ENCODE results near the gene QSOX2. TPM values are rescaled to one million over a fixed set of nuclear protein-coding genes. Genes with fewer than 3 reads are reported as not detected.

The QSOX2 gene, protein sequence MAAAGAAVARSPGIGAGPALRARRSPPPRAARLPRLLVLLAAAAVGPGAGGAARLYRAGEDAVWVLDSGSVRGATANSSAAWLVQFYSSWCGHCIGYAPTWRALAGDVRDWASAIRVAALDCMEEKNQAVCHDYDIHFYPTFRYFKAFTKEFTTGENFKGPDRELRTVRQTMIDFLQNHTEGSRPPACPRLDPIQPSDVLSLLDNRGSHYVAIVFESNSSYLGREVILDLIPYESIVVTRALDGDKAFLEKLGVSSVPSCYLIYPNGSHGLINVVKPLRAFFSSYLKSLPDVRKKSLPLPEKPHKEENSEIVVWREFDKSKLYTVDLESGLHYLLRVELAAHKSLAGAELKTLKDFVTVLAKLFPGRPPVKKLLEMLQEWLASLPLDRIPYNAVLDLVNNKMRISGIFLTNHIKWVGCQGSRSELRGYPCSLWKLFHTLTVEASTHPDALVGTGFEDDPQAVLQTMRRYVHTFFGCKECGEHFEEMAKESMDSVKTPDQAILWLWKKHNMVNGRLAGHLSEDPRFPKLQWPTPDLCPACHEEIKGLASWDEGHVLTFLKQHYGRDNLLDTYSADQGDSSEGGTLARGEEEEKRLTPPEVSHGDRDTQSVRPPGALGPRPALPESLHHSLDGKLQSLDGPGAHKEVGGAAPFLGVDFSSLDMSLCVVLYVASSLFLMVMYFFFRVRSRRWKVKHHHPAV
- total RNA-seq (ENCODE audit: unreplicated experiment): 21.2 TPM
- long read RNA-seq, partial matches to known transcripts: 0 of 1 reads
- long read RNA-seq, other reads (novel, unspliced or antisense): 1 of 1 reads

- peak; percentile 85 for DNase-seq
- TF ChIP-seq, protein P1, sequence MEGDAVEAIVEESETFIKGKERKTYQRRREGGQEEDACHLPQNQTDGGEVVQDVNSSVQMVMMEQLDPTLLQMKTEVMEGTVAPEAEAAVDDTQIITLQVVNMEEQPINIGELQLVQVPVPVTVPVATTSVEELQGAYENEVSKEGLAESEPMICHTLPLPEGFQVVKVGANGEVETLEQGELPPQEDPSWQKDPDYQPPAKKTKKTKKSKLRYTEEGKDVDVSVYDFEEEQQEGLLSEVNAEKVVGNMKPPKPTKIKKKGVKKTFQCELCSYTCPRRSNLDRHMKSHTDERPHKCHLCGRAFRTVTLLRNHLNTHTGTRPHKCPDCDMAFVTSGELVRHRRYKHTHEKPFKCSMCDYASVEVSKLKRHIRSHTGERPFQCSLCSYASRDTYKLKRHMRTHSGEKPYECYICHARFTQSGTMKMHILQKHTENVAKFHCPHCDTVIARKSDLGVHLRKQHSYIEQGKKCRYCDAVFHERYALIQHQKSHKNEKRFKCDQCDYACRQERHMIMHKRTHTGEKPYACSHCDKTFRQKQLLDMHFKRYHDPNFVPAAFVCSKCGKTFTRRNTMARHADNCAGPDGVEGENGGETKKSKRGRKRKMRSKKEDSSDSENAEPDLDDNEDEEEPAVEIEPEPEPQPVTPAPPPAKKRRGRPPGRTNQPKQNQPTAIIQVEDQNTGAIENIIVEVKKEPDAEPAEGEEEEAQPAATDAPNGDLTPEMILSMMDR (IDR thresholded peaks at IDR 0.05; ENCODE audit: partially characterized antibody, unreplicated experiment): no peak
- peak within 1 kb of the TSS; percentile 95 for H3K4me3 Mint-ChIP-seq (ENCODE audit: unreplicated experiment)
- peaks cover 11% of the 10 kb centered on the region for H3K27me3 Mint-ChIP-seq (ENCODE audit: unreplicated experiment)
- H3K27ac Mint-ChIP-seq (ENCODE audit: unreplicated experiment): peak within 1 kb of the TSS; percentile 85
- H3K4me1 Mint-ChIP-seq (ENCODE audit: low read depth, unreplicated experiment): peaks cover 45% of the 10 kb centered on the region
- no peaks in the 10 kb centered on the region for H3K36me3 Mint-ChIP-seq (ENCODE audit: unreplicated experiment)
- H3K9me3 Mint-ChIP-seq (ENCODE audit: unreplicated experiment): peaks cover 7% of the 10 kb centered on the region
Observed at GRCh38 chr9:136245219-136246150, at the start of gene QSOX2. TSS of gene QSOX2 (minus strand) at chr9:136245812. CDS start at chr9:136245803, 9 bp downstream.

DNA sequence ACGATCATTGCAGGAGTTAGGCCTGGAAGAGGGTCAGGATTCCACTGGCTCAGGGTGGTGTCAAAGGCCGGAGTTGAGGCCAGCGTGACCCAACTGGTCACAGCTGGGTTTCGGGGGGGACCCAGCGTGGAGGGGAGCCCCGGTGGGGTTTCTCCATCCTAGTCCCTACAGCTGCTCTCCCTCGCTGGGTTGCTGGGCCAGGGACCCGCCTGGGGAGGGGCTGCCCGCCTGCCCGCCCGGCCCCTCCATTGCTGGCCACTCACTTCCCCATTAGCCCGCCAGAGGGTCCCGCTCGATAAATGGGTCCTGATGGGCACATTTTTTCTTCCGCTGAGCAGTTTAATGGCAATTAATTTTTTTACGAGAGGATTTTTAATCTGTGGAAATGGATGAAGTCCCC, 49.4 kb upstream of the QSOX2 start:
- H3K36me3 Mint-ChIP-seq (ENCODE audit: unreplicated experiment): no peaks in the 10 kb centered on the region
- no peak overlapping the region for H3K4me3 Mint-ChIP-seq (ENCODE audit: unreplicated experiment)
- no peaks in the 10 kb centered on the region for H3K9me3 Mint-ChIP-seq (ENCODE audit: unreplicated experiment)
- H3K27ac Mint-ChIP-seq (ENCODE audit: unreplicated experiment): no peak overlapping the region
- no peak for DNase-seq
- H3K4me1 Mint-ChIP-seq (ENCODE audit: low read depth, unreplicated experiment): no peaks in the 10 kb centered on the region
- peaks cover 4% of the 10 kb centered on the region for H3K27me3 Mint-ChIP-seq (ENCODE audit: unreplicated experiment)
- TF ChIP-seq, protein P1 (IDR thresholded peaks at IDR 0.05; ENCODE audit: partially characterized antibody, unreplicated experiment): no peak

DNA sequence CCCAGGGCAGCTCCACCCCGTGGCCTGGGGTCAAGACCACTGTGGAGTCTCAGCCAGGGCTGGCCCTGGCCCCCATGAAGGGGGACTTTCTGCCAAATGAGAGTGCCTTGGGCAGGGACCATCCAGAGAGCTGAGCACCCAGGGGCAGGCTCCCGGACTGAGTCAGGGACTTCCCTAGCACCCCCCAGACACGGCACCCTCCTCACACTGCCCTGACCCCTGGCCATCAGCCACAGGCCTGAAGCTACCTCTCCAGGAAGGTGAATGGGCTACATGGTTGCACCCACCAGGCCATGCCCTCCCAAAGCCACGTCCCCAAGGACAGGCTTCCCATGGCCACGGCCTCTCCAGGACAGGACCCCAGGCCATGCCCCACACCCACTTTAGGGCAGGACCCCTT, 48.8 kb upstream of the QSOX2 start:
- Mint-ChIP-seq H3K4me3 (ENCODE audit: unreplicated experiment) (no peak overlapping the region), H3K27me3 (ENCODE audit: unreplicated experiment) (peaks cover 4% of the 10 kb centered on the region), H3K36me3 (ENCODE audit: unreplicated experiment) (no peaks in the 10 kb centered on the region), H3K4me1 (ENCODE audit: low read depth, unreplicated experiment) (no peaks in the 10 kb centered on the region), H3K27ac (ENCODE audit: unreplicated experiment) (no peak overlapping the region), H3K9me3 (ENCODE audit: unreplicated experiment) (no peaks in the 10 kb centered on the region)
- DNase-seq: no peak
- TF ChIP-seq, protein P1 (IDR thresholded peaks at IDR 0.05; ENCODE audit: partially characterized antibody, unreplicated experiment): no peak

DNA sequence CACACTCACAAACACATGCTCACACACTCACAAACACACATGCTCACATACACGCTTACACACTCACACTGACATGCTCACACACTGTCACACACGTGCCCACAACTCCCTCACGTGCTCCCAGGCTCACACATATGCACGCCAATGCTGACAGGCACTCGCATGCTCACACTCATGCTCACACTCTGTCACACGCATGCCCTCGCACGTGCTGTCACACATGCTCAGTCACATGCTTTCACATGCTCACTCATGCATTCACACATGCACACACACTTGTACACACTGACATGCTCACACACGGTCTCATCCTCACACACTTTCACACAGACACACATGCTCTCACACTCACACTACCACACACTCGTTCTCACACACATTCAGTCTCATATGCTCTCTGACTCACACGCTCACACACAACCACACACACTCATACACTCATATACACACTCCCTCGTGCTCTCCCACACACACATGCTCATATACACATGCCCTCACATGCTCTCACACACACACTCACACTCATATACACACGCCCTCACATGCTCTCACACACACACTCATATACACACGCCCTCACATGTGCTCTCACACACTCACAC, 48.0 kb upstream of the QSOX2 start:
- Mint-ChIP-seq H3K27ac (ENCODE audit: unreplicated experiment) (no peak overlapping the region), H3K36me3 (ENCODE audit: unreplicated experiment) (no peaks in the 10 kb centered on the region), H3K4me3 (ENCODE audit: unreplicated experiment) (no peak overlapping the region), H3K4me1 (ENCODE audit: low read depth, unreplicated experiment) (no peaks in the 10 kb centered on the region), H3K9me3 (ENCODE audit: unreplicated experiment) (no peaks in the 10 kb centered on the region), H3K27me3 (ENCODE audit: unreplicated experiment) (peaks cover 1% of the 10 kb centered on the region)
- TF ChIP-seq, protein P1 (IDR thresholded peaks at IDR 0.05; ENCODE audit: partially characterized antibody, unreplicated experiment): no peak
- DNase-seq: no peak
